Mesothelial cell of epicardium (in vitro differentiated cells): ENCODE data around the gene ATP5IF1. TPM values are rescaled to one million over a fixed set of nuclear protein-coding genes. Genes with fewer than 3 reads are reported as not detected.

Experiments
- DNase-seq, 2 experiments: peaks; one replicate each; pipeline ENCODE4 v3.0.0; 2021; ENCODE audit warnings: low spot score in 2 of 2; ENCODE audit not compliant: unreplicated experiment in 2 of 2
- H3K27ac Mint-ChIP-seq: 2 replicates; pipeline ENCODE4 v1.8.0; 2021; ENCODE audit warnings: mixed read lengths
- H3K27me3 Mint-ChIP-seq: 2 replicates; pipeline ENCODE4 v1.8.0; 2021; ENCODE audit warnings: low read depth, mixed read lengths
- H3K36me3 Mint-ChIP-seq: 2 replicates; pipeline ENCODE4 v1.8.0; 2021; ENCODE audit warnings: mixed read lengths
- H3K4me1 Mint-ChIP-seq: 2 replicates; pipeline ENCODE4 v1.8.0; 2021; ENCODE audit warnings: mixed read lengths
- H3K4me3 Mint-ChIP-seq: 2 replicates; pipeline ENCODE4 v1.8.0; 2021; ENCODE audit warnings: mild to moderate bottlenecking, moderate library complexity, mixed read lengths
- H3K9me3 Mint-ChIP-seq: 2 replicates; pipeline ENCODE4 v1.8.0; 2021; ENCODE audit warnings: mixed read lengths
- total RNA-seq: library from RNA; stranded (reverse); gene quantifications from 3 replicates; pipeline ENCODE4 v1.2.1, GENCODE V29; 2021
- TF ChIP-seq, protein P1 (sequence below): fragments of 200-600 bp; sonication (generic); IDR thresholded peaks from one replicate; pipeline ENCODE4 v1.5.0; 2021; ENCODE audit warnings: antibody characterized with exemption; ENCODE audit not compliant: unreplicated experiment

ATP5IF1 gene
- total RNA-seq, 1 donor from 2014 or later: 125 TPM

DNA sequence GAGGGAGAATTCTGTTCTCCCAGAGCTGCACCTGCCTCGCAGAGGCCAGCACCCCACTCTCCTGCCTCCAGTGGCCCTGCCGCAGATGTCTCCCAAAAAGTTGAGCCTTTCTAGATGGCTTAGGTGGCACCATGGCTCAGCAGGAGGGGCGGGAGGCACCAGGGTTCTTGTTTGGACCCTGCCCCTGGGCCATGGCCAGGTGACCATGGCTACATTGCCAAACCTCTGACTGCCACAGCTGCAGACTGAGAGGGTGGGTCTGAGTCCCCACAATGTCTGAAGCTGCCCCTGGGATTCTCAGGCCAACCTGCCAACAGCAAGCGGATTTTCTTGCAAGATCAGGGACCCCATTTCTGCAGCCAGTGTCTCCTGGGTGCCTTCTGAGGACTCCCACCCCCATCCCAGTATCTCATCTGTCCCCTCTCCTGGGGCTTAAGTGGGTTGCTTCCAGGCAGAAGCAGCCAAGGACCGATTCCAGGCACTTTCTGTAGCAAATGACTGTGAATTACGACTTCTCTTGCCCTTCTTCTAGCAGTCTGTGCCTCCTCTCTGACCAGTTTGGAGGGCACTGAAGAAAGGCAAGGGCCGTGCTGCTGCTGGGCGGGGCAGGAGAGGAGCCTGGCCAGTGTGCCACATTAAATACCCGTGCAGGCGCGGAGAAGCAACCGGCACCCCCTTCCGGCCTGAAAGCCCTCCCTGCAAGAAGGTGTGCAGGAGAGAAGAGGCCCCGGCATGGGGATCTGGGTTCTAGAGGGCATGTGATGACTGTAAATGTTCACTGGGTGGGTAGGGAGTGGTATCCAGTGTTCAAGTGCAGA is 45.9 kb downstream of the ATP5IF1 start:
- Mint-ChIP-seq H3K27ac (no peak overlapping the region), H3K27me3 (no peaks in the 10 kb centered on the region), H3K9me3 (no peaks in the 10 kb centered on the region), H3K4me1 (no peaks in the 10 kb centered on the region), H3K4me3 (no peak overlapping the region), H3K36me3 (peaks cover 17% of the 10 kb centered on the region)
- TF ChIP-seq, protein P1, sequence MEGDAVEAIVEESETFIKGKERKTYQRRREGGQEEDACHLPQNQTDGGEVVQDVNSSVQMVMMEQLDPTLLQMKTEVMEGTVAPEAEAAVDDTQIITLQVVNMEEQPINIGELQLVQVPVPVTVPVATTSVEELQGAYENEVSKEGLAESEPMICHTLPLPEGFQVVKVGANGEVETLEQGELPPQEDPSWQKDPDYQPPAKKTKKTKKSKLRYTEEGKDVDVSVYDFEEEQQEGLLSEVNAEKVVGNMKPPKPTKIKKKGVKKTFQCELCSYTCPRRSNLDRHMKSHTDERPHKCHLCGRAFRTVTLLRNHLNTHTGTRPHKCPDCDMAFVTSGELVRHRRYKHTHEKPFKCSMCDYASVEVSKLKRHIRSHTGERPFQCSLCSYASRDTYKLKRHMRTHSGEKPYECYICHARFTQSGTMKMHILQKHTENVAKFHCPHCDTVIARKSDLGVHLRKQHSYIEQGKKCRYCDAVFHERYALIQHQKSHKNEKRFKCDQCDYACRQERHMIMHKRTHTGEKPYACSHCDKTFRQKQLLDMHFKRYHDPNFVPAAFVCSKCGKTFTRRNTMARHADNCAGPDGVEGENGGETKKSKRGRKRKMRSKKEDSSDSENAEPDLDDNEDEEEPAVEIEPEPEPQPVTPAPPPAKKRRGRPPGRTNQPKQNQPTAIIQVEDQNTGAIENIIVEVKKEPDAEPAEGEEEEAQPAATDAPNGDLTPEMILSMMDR: no peak
- DNase-seq: no peak

DNA sequence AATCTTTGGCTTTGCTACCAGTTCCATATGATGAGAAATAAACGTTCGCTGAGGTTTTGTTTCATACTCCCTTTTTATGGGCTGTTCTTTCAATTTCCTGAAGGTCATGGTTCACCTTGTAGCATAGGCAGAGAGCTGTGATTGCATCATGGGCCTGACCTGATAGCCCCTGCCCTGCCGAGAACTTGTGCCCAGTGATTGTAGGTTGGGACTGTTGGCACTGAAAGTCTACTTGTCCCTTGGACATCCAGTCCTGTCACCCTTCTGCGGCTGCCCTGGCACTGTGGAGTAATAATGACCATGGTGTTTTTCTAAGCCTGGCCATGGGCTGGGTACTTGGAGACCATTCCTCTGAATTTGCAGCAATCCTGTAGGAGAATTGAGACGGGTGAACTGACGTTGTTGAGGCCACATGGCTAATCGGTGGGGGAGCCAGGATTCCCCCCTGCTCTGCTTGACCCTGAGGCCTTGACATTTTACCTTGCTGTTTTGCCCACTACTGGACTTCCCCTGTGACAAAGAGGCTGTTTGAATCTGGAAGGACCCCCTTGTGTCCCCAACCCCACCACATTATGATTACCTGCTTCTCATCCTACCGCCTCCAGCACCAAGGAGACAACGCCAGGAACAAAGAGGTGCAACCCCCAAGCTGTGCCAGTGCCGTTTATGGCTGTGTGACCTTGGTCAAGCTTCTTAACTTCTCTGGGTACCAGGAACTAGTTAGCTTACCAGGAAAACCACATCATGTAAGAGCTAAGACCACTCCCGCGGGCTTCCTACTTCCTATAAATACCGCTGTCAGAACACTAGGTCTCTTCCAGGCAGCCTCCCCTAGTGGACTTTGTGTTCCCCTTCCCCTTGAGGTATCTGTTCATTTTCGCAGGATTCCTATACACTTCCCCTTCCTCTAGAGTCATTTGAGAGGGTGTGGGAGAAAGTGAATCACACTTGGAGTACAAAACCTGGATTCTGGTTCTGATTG is 46.8 kb downstream of the ATP5IF1 start:
- Mint-ChIP-seq H3K27ac (no peak overlapping the region), H3K27me3 (no peaks in the 10 kb centered on the region)

DNA sequence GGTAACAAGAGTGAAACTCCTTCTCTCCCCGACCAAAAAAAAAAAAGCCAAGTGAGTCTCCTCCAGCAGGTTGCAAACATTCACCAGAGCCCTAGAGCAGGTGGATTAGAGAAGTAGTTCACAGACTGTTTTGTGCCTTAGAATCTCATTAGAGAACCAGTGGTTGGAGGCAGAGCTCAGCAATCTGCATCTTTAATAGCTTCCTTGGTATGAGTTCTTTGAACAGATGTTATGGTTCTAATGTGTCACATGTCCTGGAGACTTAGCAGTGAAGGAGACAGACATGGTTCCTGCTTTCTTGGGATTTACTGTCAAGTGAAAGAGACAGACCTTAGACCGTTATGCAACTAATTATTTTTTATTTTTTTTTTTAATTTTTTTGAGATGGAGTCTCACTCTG is 50.2 kb downstream of the ATP5IF1 start:
- no peaks in the 10 kb centered on the region for H3K4me1 Mint-ChIP-seq
- H3K27ac Mint-ChIP-seq: no peak overlapping the region
- TF ChIP-seq, protein P1: no peak
- no peak for DNase-seq
- H3K4me3 Mint-ChIP-seq: no peak overlapping the region
- peaks cover 4% of the 10 kb centered on the region for H3K36me3 Mint-ChIP-seq
- no peaks in the 10 kb centered on the region for H3K9me3 Mint-ChIP-seq
- H3K27me3 Mint-ChIP-seq: no peaks in the 10 kb centered on the region

More for the DNA sequence above, 46.8 kb downstream of the ATP5IF1 start:
- no peak for DNase-seq
- no peaks in the 10 kb centered on the region for H3K9me3 Mint-ChIP-seq
- H3K4me1 Mint-ChIP-seq: no peaks in the 10 kb centered on the region
- H3K4me3 Mint-ChIP-seq: no peak overlapping the region
- TF ChIP-seq, protein P1: no peak
- H3K36me3 Mint-ChIP-seq: peaks cover 15% of the 10 kb centered on the region

Other genes with a start within 250 kb of the ATP5IF1 start
- 28.3 to 30.2 TPM (median 29.3 TPM) in 3 replicates for gene EYA3, start 147.5 kb upstream of the ATP5IF1 start, total RNA-seq
- gene PTAFR, start 59.4 kb upstream of the ATP5IF1 start, total RNA-seq: 0.18 to 0.43 TPM (median 0.18 TPM) in 3 replicates
- 79.7 to 84.1 TPM (median 81.4 TPM) in 3 replicates for gene DNAJC8, start 3.1 kb upstream of the ATP5IF1 start, total RNA-seq
- 19.4 to 21.4 TPM (median 21.1 TPM) in 3 replicates for gene SESN2, start 23.4 kb downstream of the ATP5IF1 start, total RNA-seq
- gene MED18, start 92.9 kb downstream of the ATP5IF1 start, total RNA-seq: 9.2 to 11.7 TPM (median 9.9 TPM) in 3 replicates
- gene PHACTR4, start 133.6 kb downstream of the ATP5IF1 start, total RNA-seq: 67.4 to 69.8 TPM (median 67.5 TPM) in 3 replicates